A673 (cell line): Measurements from ENCODE around the gene BATF. TPM values are rescaled to one million over a fixed set of nuclear protein-coding genes. Genes with fewer than 3 reads are reported as not detected.

ENCODE experiments used
- BruUV-seq: library from RNA; stranded (reverse); fragments of 400-500 nt; replicated peaks from 2 replicates; lab custom pipeline; 2021; lab: Mats Ljungman, UMichigan
- CTCF ChIA-PET: fragments of 300-600 bp; sonication (Branson Sonifier 250); formaldehyde crosslinking; loops from one replicate; lab custom pipeline; 2022; ENCODE audit warnings: antibody characterized with exemption; lab: Charles Lee
- POLR2A ChIA-PET: fragments of 300-600 bp; sonication (Branson Sonifier 250); formaldehyde crosslinking; loops from one replicate; lab custom pipeline; 2022; ENCODE audit warnings: antibody characterized with exemption; ENCODE audit not compliant: low non-redundant PET; lab: Charles Lee
- DNase-seq: peaks from one replicate; pipeline ENCODE4 v3.0.0-alpha.2; 2015; ENCODE audit warnings: low spot score
- H3K27ac ChIP-seq: fragments of 200-600 bp; sonication (generic); 2 replicates; pipeline ENCODE4 v1.5.1; 2016; ENCODE audit warnings: mixed run types, low read depth, mild to moderate bottlenecking, mixed read lengths, antibody characterized with exemption, low read length; ENCODE audit not compliant: poor library complexity, severe bottlenecking
- H3K27me3 ChIP-seq: fragments of 200-600 bp; sonication (generic); replicated peaks from 2 replicates; pipeline ENCODE4 v1.6.1; 2017; ENCODE audit warnings: mixed run types, low read depth, mild to moderate bottlenecking, mixed read lengths, antibody characterized with exemption, low read length; ENCODE audit not compliant: insufficient read depth, poor library complexity
- H3K36me3 ChIP-seq: fragments of 200-600 bp; sonication (generic); 2 replicates; pipeline ENCODE4 v1.6.1; 2016; ENCODE audit warnings: mixed run types, mild to moderate bottlenecking, mixed read lengths, antibody characterized with exemption, low read length; ENCODE audit not compliant: insufficient read depth, poor library complexity, severe bottlenecking
- H3K4me1 ChIP-seq: fragments of 200-600 bp; sonication (generic); 2 replicates; pipeline ENCODE4 v1.6.1; 2017; ENCODE audit warnings: mixed run types, mild to moderate bottlenecking, mixed read lengths, antibody characterized with exemption, low read length; ENCODE audit not compliant: insufficient read depth, poor library complexity, severe bottlenecking
- H3K4me3 ChIP-seq: fragments of 200-600 bp; sonication (generic); 2 replicates; pipeline ENCODE4 v1.5.1; 2016; ENCODE audit warnings: low read depth, mixed run types, mild to moderate bottlenecking, mixed read lengths, low read length; ENCODE audit not compliant: poor library complexity, severe bottlenecking
- H3K9me3 ChIP-seq: fragments of 200-600 bp; sonication (generic); 2 replicates; pipeline ENCODE4 v1.6.1; 2016; ENCODE audit warnings: mixed run types, low read depth, mild to moderate bottlenecking, mixed read lengths, antibody characterized with exemption, low read length; ENCODE audit not compliant: poor library complexity, severe bottlenecking
- CTCF ChIP-seq: fragments of 300-800, 200-600 bp; sonication (generic); conservative IDR thresholded peaks from 2 replicates; pipeline ENCODE4 v1.5.1; 2017; ENCODE audit warnings: low read depth, mild to moderate bottlenecking, antibody characterized with exemption, low read length, moderate library complexity, mixed read lengths
- EZH2 ChIP-seq: fragments of 200-600 bp; sonication (generic); IDR thresholded peaks from 2 replicates; pipeline ENCODE4 v1.6.1; 2017; ENCODE audit warnings: borderline replicate concordance, low read depth, mild to moderate bottlenecking, mixed read lengths, antibody characterized with exemption, low read length; ENCODE audit not compliant: poor library complexity, severe bottlenecking
- intact Hi-C: fragments of 100-400 bp; cut with micrococcal nuclease; formaldehyde crosslinking; loops from one replicate; pipeline ENCODE4 v1.10.0; 2022; ENCODE audit not compliant: unreplicated experiment
- total RNA-seq: library from RNA; stranded (reverse); gene quantifications from 2 replicates; pipeline ENCODE4 v1.2.3, GENCODE V29; 2021

BATF gene
- total RNA-seq, 1 experiment from 2014 or later: not detected

- BruUV-seq: no TSS peak
- POLR2A ChIA-PET: no interaction called here
- H3K27me3 ChIP-seq: no peaks in the 10 kb centered on the region
- DNase-seq: no peak
- CTCF ChIA-PET: no interaction called here
- H3K4me1 ChIP-seq: no peaks in the 10 kb centered on the region
- intact Hi-C loops: no loop called here
- H3K27ac ChIP-seq: no peak overlapping the region
- no peak for TF ChIP-seq CTCF
- no peak overlapping the region for H3K4me3 ChIP-seq
- no peaks in the 10 kb centered on the region for H3K9me3 ChIP-seq
- no peaks in the 10 kb centered on the region for H3K36me3 ChIP-seq
Observed at GRCh38 chr14:75522983-75523318, 682 bp downstream of the BATF start.

DNA sequence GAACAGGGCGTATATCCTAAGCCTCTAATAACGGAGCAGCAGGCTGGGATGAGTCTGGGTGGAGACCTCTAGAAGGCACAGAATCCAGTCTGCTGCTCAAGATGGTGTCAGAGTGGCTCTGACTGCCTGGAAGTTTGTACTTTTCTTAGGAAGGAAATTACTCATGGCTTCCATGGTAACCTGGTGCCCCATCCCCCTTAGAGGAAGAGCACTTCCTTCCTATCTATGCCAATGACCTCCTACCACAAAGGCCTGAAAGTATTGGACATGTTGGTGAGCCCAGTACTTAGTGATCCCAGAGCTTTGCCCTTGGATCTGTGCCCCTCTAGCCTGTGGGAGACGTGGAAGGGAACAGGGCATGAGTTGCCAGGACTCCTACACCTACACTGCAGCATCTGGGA lies 1.5 kb downstream of the BATF start:
- POLR2A ChIA-PET: no interaction called here
- TF ChIP-seq EZH2: no peak
- no peak for TF ChIP-seq CTCF
- H3K4me3 ChIP-seq: no peak overlapping the region
- H3K36me3 ChIP-seq: no peaks in the 10 kb centered on the region
- no peak overlapping the region for H3K27ac ChIP-seq
- H3K4me1 ChIP-seq: no peaks in the 10 kb centered on the region
- H3K27me3 ChIP-seq: no peaks in the 10 kb centered on the region
- intact Hi-C loops: no loop called here
- DNase-seq: no peak
- no peaks in the 10 kb centered on the region for H3K9me3 ChIP-seq
- no TSS peak for BruUV-seq
- CTCF ChIA-PET: no interaction called here

GRCh38 chr14:75525969-75526368 lies 3.7 kb downstream of the BATF start:
- Histone ChIP-seq H3K4me3 (no peak overlapping the region), H3K36me3 (no peaks in the 10 kb centered on the region), H3K4me1 (no peaks in the 10 kb centered on the region), H3K9me3 (no peaks in the 10 kb centered on the region), H3K27ac (no peak overlapping the region), H3K27me3 (no peaks in the 10 kb centered on the region)
- intact Hi-C loops: no loop called here
- CTCF ChIA-PET: no interaction called here
- no TSS peak for BruUV-seq
- POLR2A ChIA-PET: no interaction called here
- TF ChIP-seq EZH2: no peak
- TF ChIP-seq CTCF: no peak
- no peak for DNase-seq
